ENCODE results near the gene COL6A6. TPM values are rescaled to one million over a fixed set of nuclear protein-coding genes. Genes with fewer than 3 reads are reported as not detected.

Gene COL6A6
- total RNA-seq, 1 experiment from 2014 or later, result not detected

GRCh38 chr3:130527426-130527825 is 10.4 kb downstream of the COL6A6 start:
- Histone ChIP-seq H3K4me2 (ENCODE audit: low read length) (no peak overlapping the region), H3K9me3 (ENCODE audit: control insufficient read depth in 1 of 2, insufficient read depth in 1 of 2, low read depth in 1 of 2, low read length in 2 of 2) (no peaks in the 10 kb centered on the region), H2AFZ (ENCODE audit: low read depth, low read length, poor library complexity, severe bottlenecking) (no peak overlapping the region), H3K9ac (ENCODE audit: low read length) (no peak overlapping the region), H3K79me2 (ENCODE audit: insufficient read depth, low read length) (no peaks in the 10 kb centered on the region), H3K36me3 (ENCODE audit: control insufficient read depth in 1 of 2, insufficient read depth in 2 of 2, low read length in 2 of 2) (no peaks in the 10 kb centered on the region), H3K4me3 (replicated peaks in 1 of 2; ENCODE audit: low read depth in 1 of 2, low read length in 2 of 2) (no peak overlapping the region), H3K27ac (ENCODE audit: low read depth, low read length) (no peak overlapping the region), H4K20me1 (ENCODE audit: insufficient read depth) (no peaks in the 10 kb centered on the region), H3K27me3 (ENCODE audit: insufficient read depth, low read length) (peaks cover 74% of the 10 kb centered on the region), H3K9me2 (ENCODE audit: insufficient read depth) (no peaks in the 10 kb centered on the region), H3K4me1 (ENCODE audit: control insufficient read depth in 1 of 2, insufficient read depth in 2 of 2, low read length in 2 of 2) (no peaks in the 10 kb centered on the region)
- ChIA-PET CTCF (no interaction called here), POLR2A (no interaction called here), RAD21 (ENCODE audit: low non-redundant PET in 1 of 2, low total read pairs in 2 of 2, uncharacterized antibody in 2 of 2, unreplicated experiment in 2 of 2) (no interaction called here)
- ATAC-seq, result no peak
- TF ChIP-seq POLR2A (IDR thresholded peaks at IDR 0.05; ENCODE audit: borderline replicate concordance, extremely low read depth, insufficient read depth, insufficient read length) (no peak), SIN3A (IDR thresholded peaks at IDR 0.05; ENCODE audit: low read depth) (no peak), SRF (IDR thresholded peaks at IDR 0.05; ENCODE audit: low read depth) (no peak), ZNF274 (IDR thresholded peaks at IDR 0.05; ENCODE audit: low read depth, low read length) (no peak), YY1 (IDR thresholded peaks at IDR 0.05; ENCODE audit: extremely low read depth, insufficient replicate concordance, low read depth, low read length) (no peak), JUND (IDR thresholded peaks at IDR 0.05) (no peak), TCF7L2 (IDR thresholded peaks at IDR 0.05; ENCODE audit: borderline replicate concordance, extremely low read depth, insufficient read depth, insufficient read length) (no peak), EZH2 (IDR thresholded peaks at IDR 0.05) (no peak), ZFX (IDR thresholded peaks at IDR 0.05) (no peak), ELF1 (IDR thresholded peaks at IDR 0.05; ENCODE audit: borderline replicate concordance, low read depth) (no peak), CTCF (IDR thresholded peaks at IDR 0.05 in 2 of 3, conservative IDR thresholded peaks at IDR 0.05 in 1 of 3; ENCODE audit: borderline replicate concordance in 1 of 3, insufficient read depth in 1 of 3, low read depth in 2 of 3, low read length in 2 of 3) (no peak), EZH2phosphoT487 (IDR thresholded peaks at IDR 0.05; ENCODE audit: borderline replicate concordance) (no peak), SP1 (IDR thresholded peaks at IDR 0.05; ENCODE audit: low read depth) (no peak), RAD21 (IDR thresholded peaks at IDR 0.05; ENCODE audit: low read depth) (no peak), POLR2AphosphoS5 (IDR thresholded peaks at IDR 0.05; ENCODE audit: low read depth, low read length) (no peak), REST (IDR thresholded peaks at IDR 0.05; ENCODE audit: low read depth) (no peak)
- TF ChIP-seq, protein P1, sequence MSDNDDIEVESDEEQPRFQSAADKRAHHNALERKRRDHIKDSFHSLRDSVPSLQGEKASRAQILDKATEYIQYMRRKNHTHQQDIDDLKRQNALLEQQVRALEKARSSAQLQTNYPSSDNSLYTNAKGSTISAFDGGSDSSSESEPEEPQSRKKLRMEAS (IDR thresholded peaks at IDR 0.05), result no peak
- no peak for DNase-seq (ENCODE audit: low read depth, low spot score)
- BruUV-seq (replicated peaks), result no TSS peak
- intact Hi-C loops (cut with micrococcal nuclease), result no loop called here
